ENCODE data around the gene OSBPL8.

GRCh38 chr12:76449583-76449982 is 110.0 kb downstream of the OSBPL8 start:
- TF ChIP-seq CTCF (IDR thresholded peaks at IDR 0.05; ENCODE audit: poor library complexity) (no peak), EZH2 (IDR thresholded peaks at IDR 0.05; ENCODE audit: borderline replicate concordance) (no peak), EZH2phosphoT487 (IDR thresholded peaks at IDR 0.05; ENCODE audit: low read depth, severe bottlenecking, unreplicated experiment) (no peak)
